GM23338 (cell line): ENCODE data around the gene AOPEP. TPM values are rescaled to one million over a fixed set of nuclear protein-coding genes. Genes with fewer than 3 reads are reported as not detected.

ENCODE experiments used
- ATAC-seq: fragments of 200-7000 bp; cut with Tn5 transposase; 3 replicates; pipeline ENCODE4 v1.9.1; 2020
- DNase-seq: peaks from one replicate; pipeline ENCODE4 v3.0.0-alpha.2; 2015; ENCODE audit warnings: low spot score
- H2AFZ ChIP-seq: fragments of 200-600 bp; sonication (generic); 2 replicates; pipeline ENCODE4 v1.8.0; 2016; ENCODE audit warnings: antibody characterized with exemption, mild to moderate bottlenecking, moderate library complexity
- H3F3A ChIP-seq: fragments of 200-600 bp; sonication (generic); replicated peaks from 2 replicates; pipeline ENCODE4 v1.8.0; 2017; ENCODE audit warnings: antibody characterized with exemption, mixed run types, low read depth
- H3K27ac ChIP-seq: fragments of 200-600 bp; sonication (generic); 2 replicates; pipeline ENCODE4 v1.6.1; 2016; ENCODE audit warnings: low read depth
- H3K27me3 ChIP-seq: fragments of 200-600 bp; sonication (generic); 2 replicates; pipeline ENCODE4 v1.8.0; 2016; ENCODE audit warnings: mild to moderate bottlenecking, mixed run types, moderate library complexity; ENCODE audit not compliant: insufficient read depth
- H3K36me3 ChIP-seq: fragments of 200-600 bp; sonication (generic); 2 replicates; pipeline ENCODE4 v1.8.0; 2016; ENCODE audit warnings: mild to moderate bottlenecking; ENCODE audit not compliant: insufficient read depth
- H3K4me1 ChIP-seq: fragments of 200-600 bp; sonication (generic); 2 replicates; pipeline ENCODE4 v1.8.0; 2016; ENCODE audit warnings: mild to moderate bottlenecking, moderate library complexity; ENCODE audit not compliant: insufficient read depth
- H3K4me2 ChIP-seq: fragments of 200-600 bp; sonication (generic); 2 replicates; pipeline ENCODE4 v1.7.1; 2017; ENCODE audit warnings: mixed run types
- H3K4me3 ChIP-seq: fragments of 200-600 bp; sonication (generic); 2 replicates; pipeline ENCODE4 v1.6.1; 2016; ENCODE audit warnings: mixed run types
- H3K79me2 ChIP-seq: fragments of 200-600 bp; sonication (generic); replicated peaks from 2 replicates; pipeline ENCODE4 v1.8.0; 2017; ENCODE audit warnings: mild to moderate bottlenecking; ENCODE audit not compliant: insufficient read depth
- H3K9me2 ChIP-seq: fragments of 200-600 bp; sonication (generic); 2 replicates; pipeline ENCODE4 v1.8.0; 2017; ENCODE audit not compliant: insufficient read depth
- H4K20me1 ChIP-seq: fragments of 200-600 bp; sonication (generic); replicated peaks from 2 replicates; pipeline ENCODE4 v1.8.0; 2017; ENCODE audit warnings: mild to moderate bottlenecking; ENCODE audit not compliant: insufficient read depth
- H3K27ac Mint-ChIP-seq: 2 replicates; pipeline ENCODE4 v1.8.0; 2020; ENCODE audit warnings: inconsistent platforms, mild to moderate bottlenecking, moderate library complexity, mixed read lengths
- H3K27me3 Mint-ChIP-seq: 3 replicates; pipeline ENCODE4 v1.8.0; 2022; ENCODE audit warnings: low read depth, mild to moderate bottlenecking, moderate library complexity, mixed read lengths, inconsistent platforms; ENCODE audit not compliant: insufficient read depth, poor library complexity
- H3K36me3 Mint-ChIP-seq: 3 replicates; pipeline ENCODE4 v1.8.0; 2021; ENCODE audit warnings: low read depth, mild to moderate bottlenecking, inconsistent platforms, moderate library complexity, mixed read lengths
- H3K4me1 Mint-ChIP-seq: 3 replicates; pipeline ENCODE4 v1.8.0; 2020; ENCODE audit warnings: mild to moderate bottlenecking, inconsistent platforms, mixed read lengths
- H3K4me3 Mint-ChIP-seq: 3 replicates; pipeline ENCODE4 v1.8.0; 2021; ENCODE audit warnings: moderate library complexity, mild to moderate bottlenecking, inconsistent platforms, mixed read lengths
- H3K9me3 Mint-ChIP-seq: 3 replicates; pipeline ENCODE4 v1.8.0; 2020; ENCODE audit warnings: moderate library complexity, mild to moderate bottlenecking, inconsistent platforms, mixed read lengths
- CREB1 ChIP-seq: fragments of 250-450 bp; sonication (Bioruptor Pico); IDR thresholded peaks from 2 replicates; pipeline ENCODE4 v1.5.0; 2020; ENCODE audit warnings: low read depth, mild to moderate bottlenecking, moderate library complexity
- CTCF ChIP-seq, 2 experiments: fragments of 200-600 bp in 1 of 2; sonication (generic) in 1 of 2; conservative IDR thresholded peaks; 2 replicates each; pipeline versions ENCODE4 v1.5.1 to v1.6.1; 2016 to 2017; ENCODE audit warnings: antibody characterized with exemption in 2 of 2, low read depth in 2 of 2, mild to moderate bottlenecking in 2 of 2, moderate library complexity in 1 of 2
- ETS1 ChIP-seq: IDR thresholded peaks from 2 replicates; pipeline ENCODE4 v1.6.1; 2016; ENCODE audit warnings: antibody characterized with exemption
- EZH2phosphoT487 ChIP-seq: fragments of 200-600 bp; sonication (generic); IDR thresholded peaks from one replicate; pipeline ENCODE4 v1.8.1; 2018; ENCODE audit warnings: antibody characterized with exemption; ENCODE audit not compliant: unreplicated experiment
- JUNB ChIP-seq: IDR thresholded peaks from one replicate; pipeline ENCODE4 v1.6.1; 2016; ENCODE audit warnings: antibody characterized with exemption; ENCODE audit not compliant: unreplicated experiment
- NANOG ChIP-seq: IDR thresholded peaks from 2 replicates; pipeline ENCODE4 v1.6.1; 2016; ENCODE audit warnings: antibody characterized with exemption, borderline replicate concordance
- POLR2AphosphoS5 ChIP-seq: IDR thresholded peaks from 2 replicates; pipeline ENCODE4 v1.6.1; 2016; ENCODE audit warnings: antibody characterized with exemption, low read depth
- REST ChIP-seq: IDR thresholded peaks from one replicate; pipeline ENCODE4 v1.6.1; 2018; ENCODE audit warnings: antibody characterized with exemption; ENCODE audit not compliant: unreplicated experiment
- STAT1 ChIP-seq: IDR thresholded peaks from one replicate; pipeline ENCODE4 v1.6.1; 2016; ENCODE audit warnings: antibody characterized with exemption; ENCODE audit not compliant: unreplicated experiment
- ZNF114 ChIP-seq: fragments of 250-450 bp; sonication (Bioruptor Pico); IDR thresholded peaks from 2 replicates; pipeline ENCODE4 v1.5.0; 2020; ENCODE audit warnings: mild to moderate bottlenecking, moderate library complexity
- ZNF331 ChIP-seq: fragments of 250-450 bp; sonication (Bioruptor Pico); IDR thresholded peaks from 2 replicates; pipeline ENCODE4 v1.5.0; 2020; ENCODE audit warnings: low read depth, mild to moderate bottlenecking, moderate library complexity
- ZNF462 ChIP-seq: fragments of 250-450 bp; sonication (Bioruptor Pico); IDR thresholded peaks from 2 replicates; pipeline ENCODE4 v1.5.0; 2020; ENCODE audit warnings: mild to moderate bottlenecking, moderate library complexity
- polyA plus RNA-seq: library from polyadenylated mRNA; unstranded; fragments of >200 nt; fragmentation: Nextera tagmentation; extraction: Ambion mirVana; gene quantifications from 2 replicates; pipeline ENCODE4 v1.2.1, GENCODE V29; 2016
- total RNA-seq: library from RNA; depleted of rRNA; stranded (reverse); fragments of >200 nt; shearing (Covaris generic); gene quantifications from 2 replicates; pipeline ENCODE4 v1.2.3, GENCODE V29; 2014

Gene AOPEP
- total and polyA plus RNA-seq, 2 experiments from 2014 or later = 7.0 to 16.5 TPM

GRCh38 chr9:94801234-94801633, 74.7 kb downstream of the AOPEP start:
- Histone ChIP-seq H3K27me3 (no peaks in the 10 kb centered on the region), H2AFZ (no peak overlapping the region), H3K9me2 (no peaks in the 10 kb centered on the region), H3K27ac (no peak overlapping the region), H3K4me2 (no peak overlapping the region), H3K79me2 (no peaks in the 10 kb centered on the region; the same call in 1 of the 2 replicates), H3K4me3 (no peak overlapping the region), H3F3A (no peaks in the 10 kb centered on the region), H3K36me3 (no peaks in the 10 kb centered on the region), H4K20me1 (no peaks in the 10 kb centered on the region), H3K4me1 (no peaks in the 10 kb centered on the region)
- no peak overlapping the region for H3K4me3 Mint-ChIP-seq
- TF ChIP-seq ZNF331 (CRISPR knock-in tag) (no peak), EZH2phosphoT487 (no peak), ZNF114 (CRISPR knock-in tag) (no peak), NANOG (no peak), STAT1 (no peak), ZNF462 (no peak), CTCF (conservative IDR thresholded peaks at IDR 0.05; ENCODE audit: low read depth in 2 of 2) (no peak), POLR2AphosphoS5 (no peak), CREB1 (CRISPR knock-in tag) (no peak), REST (no peak), ETS1 (no peak), JUNB (no peak)
- no peak overlapping the region for H3K27ac Mint-ChIP-seq
- H3K9me3 Mint-ChIP-seq = no peaks in the 10 kb centered on the region
- ATAC-seq = no peak
- DNase-seq = no peak
- peaks cover 10% of the 10 kb centered on the region; the same call in 2 of the 3 replicates for H3K4me1 Mint-ChIP-seq
- no peaks in the 10 kb centered on the region for H3K36me3 Mint-ChIP-seq
- peaks cover 4% of the 10 kb centered on the region for H3K27me3 Mint-ChIP-seq
